ENCODE measurements around the gene LDHD.

Gene LDHD

GRCh38 chr16:75116081-75116910 lies at the start of gene LDHD:
LDHD (minus strand) TSS chr16:75116780; CDS start chr16:75116720, 60 bp downstream.
- peaks cover 23% of the 10 kb centered on the region for H3K27me3 ChIP-seq
- H3K4me3 ChIP-seq (ENCODE audit: low read depth in 1 of 2, low read length in 1 of 2) = no peak within 1 kb of the TSS
- no peak for TF ChIP-seq CTCF (IDR thresholded peaks at IDR 0.05)
- H3K36me3 ChIP-seq = no peaks in the 10 kb centered on the region
- no peaks in the 10 kb centered on the region for H3K9me3 ChIP-seq
- H3K27ac ChIP-seq = no peak within 1 kb of the TSS
- H3K4me1 ChIP-seq (ENCODE audit: control insufficient read depth in 1 of 2, insufficient read depth in 1 of 2, low read depth in 1 of 2, low read length in 1 of 2) = peaks cover 16 to 32% of the 10 kb centered on the region in 2 experiments

DNA sequence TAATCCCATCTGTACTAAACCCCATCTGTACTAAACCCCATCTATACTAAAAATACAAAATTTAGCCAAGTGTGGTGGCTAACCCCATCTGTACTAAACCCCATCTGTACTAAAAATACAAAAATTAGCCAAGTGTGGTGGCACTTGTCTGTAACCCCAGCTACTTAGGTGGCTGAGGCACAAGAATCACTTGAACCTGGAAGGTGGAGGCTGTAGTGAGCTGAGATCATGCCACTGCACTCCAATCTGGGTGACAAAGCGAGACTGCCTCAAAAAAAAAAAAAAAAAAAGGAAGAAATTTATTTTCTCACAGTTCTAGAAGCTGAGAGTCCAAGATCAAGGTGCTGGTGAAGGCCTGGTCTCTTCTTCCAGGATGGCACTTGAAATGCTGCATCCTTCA lies 43.8 kb upstream of the LDHD start:
- H3K9me3 ChIP-seq = no peaks in the 10 kb centered on the region
- H3K27me3 ChIP-seq = no peaks in the 10 kb centered on the region
- no peak overlapping the region for H3K27ac ChIP-seq
- H3K4me1 ChIP-seq (ENCODE audit: control insufficient read depth in 1 of 2, insufficient read depth in 1 of 2, low read depth in 1 of 2, low read length in 1 of 2) = no peaks in the 10 kb centered on the region
- H3K4me3 ChIP-seq (ENCODE audit: low read depth in 1 of 2, low read length in 1 of 2) = no peak overlapping the region
- H3K36me3 ChIP-seq = no peaks in the 10 kb centered on the region
- TF ChIP-seq CTCF (IDR thresholded peaks at IDR 0.05) = no peak

- H3K36me3 ChIP-seq = no peaks in the 10 kb centered on the region
These were observed 36.1 kb upstream of the LDHD start for GRCh38 chr16:75152635-75153034.

DNA sequence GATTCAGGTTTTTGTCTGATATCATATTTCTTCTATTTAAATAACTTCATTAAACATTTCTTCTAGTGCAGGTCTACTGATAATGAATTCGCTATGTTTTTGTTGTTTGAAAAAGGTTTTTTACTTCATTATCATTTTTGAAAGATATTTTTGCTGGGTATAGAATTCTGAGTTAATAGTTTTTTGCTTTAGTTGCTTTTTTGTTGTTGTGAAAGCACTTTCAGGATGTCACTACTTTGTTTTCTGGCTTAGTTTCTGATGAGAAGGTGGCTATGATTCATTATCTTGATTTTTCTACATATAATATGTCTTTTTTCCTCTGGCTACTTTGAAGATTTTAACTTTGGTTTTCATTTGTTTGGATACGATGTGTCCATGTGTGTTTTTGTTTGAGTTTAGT lies 35.2 kb upstream of the LDHD start:
- no peak for TF ChIP-seq CTCF (IDR thresholded peaks at IDR 0.05)
- Histone ChIP-seq H3K4me1 (ENCODE audit: control insufficient read depth in 1 of 2, insufficient read depth in 1 of 2, low read depth in 1 of 2, low read length in 1 of 2) (peaks cover 3 to 4% of the 10 kb centered on the region in 2 experiments), H3K27me3 (no peaks in the 10 kb centered on the region), H3K36me3 (no peaks in the 10 kb centered on the region), H3K27ac (no peak overlapping the region), H3K9me3 (peaks cover 3% of the 10 kb centered on the region), H3K4me3 (ENCODE audit: low read depth in 1 of 2, low read length in 1 of 2) (no peak overlapping the region)

More at GRCh38 chr16:75152635-75153034, 36.1 kb upstream of the LDHD start:
- TF ChIP-seq CTCF (IDR thresholded peaks at IDR 0.05) = no peak
- peaks cover 3 to 4% of the 10 kb centered on the region in 2 experiments for H3K4me1 ChIP-seq (ENCODE audit: control insufficient read depth in 1 of 2, insufficient read depth in 1 of 2, low read depth in 1 of 2, low read length in 1 of 2)
- H3K4me3 ChIP-seq (ENCODE audit: low read depth in 1 of 2, low read length in 1 of 2) = no peak overlapping the region
- no peaks in the 10 kb centered on the region for H3K27me3 ChIP-seq
- peaks cover 3% of the 10 kb centered on the region for H3K9me3 ChIP-seq
- H3K27ac ChIP-seq = no peak overlapping the region

GRCh38 chr16:75148311-75149195 lies 32.0 kb upstream of the LDHD start, which contains the start of gene ZFP1:
ZFP1 (plus strand) TSS chr16:75148524; CDS start chr16:75152952, 4,428 bp downstream.
- no peaks in the 10 kb centered on the region for H3K36me3 ChIP-seq
- no peak for TF ChIP-seq CTCF (IDR thresholded peaks at IDR 0.05)
- peaks cover 3 to 4% of the 10 kb centered on the region in 2 experiments for H3K4me1 ChIP-seq (ENCODE audit: control insufficient read depth in 1 of 2, insufficient read depth in 1 of 2, low read depth in 1 of 2, low read length in 1 of 2)
- no peaks in the 10 kb centered on the region for H3K27me3 ChIP-seq
- peak within 1 kb of the TSS; percentile 76 to 79 for H3K4me3 ChIP-seq (ENCODE audit: low read depth in 1 of 2, low read length in 1 of 2)
- H3K27ac ChIP-seq = peak within 1 kb of the TSS; percentile 74
- H3K9me3 ChIP-seq = peaks cover 3% of the 10 kb centered on the region

Data from neutrophil (primary cell).